LNCAP (cell line): ENCODE results near the gene KIF3A.

Experiments
- CTCF ChIP-seq: fragments of 450-650 bp; IDR thresholded peaks from 2 replicates; pipeline ENCODE4 v1.5.1; 2017; ENCODE audit warnings: mild to moderate bottlenecking

Gene KIF3A

GRCh38 chr5:132736853-132737833 is at the start of gene KIF3A:
Gene KIF3A (minus strand): TSS chr5:132737546. CDS start chr5:132737419, 127 bp downstream.
- TF ChIP-seq CTCF, result no peak

- no peak for TF ChIP-seq CTCF
These were observed 49.7 kb upstream of the KIF3A start for GRCh38 chr5:132787076-132787475.

GRCh38 chr5:132785864-132786263 is 48.5 kb upstream of the KIF3A start:
- no peak for TF ChIP-seq CTCF

GRCh38 chr5:132785365-132785764 is 48.0 kb upstream of the KIF3A start:
- TF ChIP-seq CTCF, result no peak

GRCh38 chr5:132782101-132782500 is 44.8 kb upstream of the KIF3A start:
- no peak for TF ChIP-seq CTCF

- no peak for TF ChIP-seq CTCF
These were observed 43.7 kb upstream of the KIF3A start for GRCh38 chr5:132781029-132781428.

GRCh38 chr5:132780577-132780976 is 43.2 kb upstream of the KIF3A start:
- TF ChIP-seq CTCF, result no peak
